ENCODE results near the gene FAM124A. TPM values are rescaled to one million over a fixed set of nuclear protein-coding genes. Genes with fewer than 3 reads are reported as not detected.
A peak's percentile ranks its signal among the peaks of the same experiment; 100 is the strongest.

The FAM124A gene
- total RNA-seq, 6 donors from 2014 or later = 2.3 to 7.1 (median 3.8) TPM

- ATAC-seq (ENCODE audit: low FRiP score in 2 of 2) (no peak), DNase-seq (no peak)
- Histone ChIP-seq H3K27me3 (no peaks in the 10 kb centered on the region), H3K36me3 (no peaks in the 10 kb centered on the region), H3K27ac (peak overlapping the region in 1 of 4 donors; percentile 77), H3K4me1 (peaks cover 3 to 17% (median 10%) of the 10 kb centered on the region in 4 donors), H3K9me3 (no peaks in the 10 kb centered on the region), H3K4me3 (no peak overlapping the region)
- WGBS, 2 donors = 97% methylated on average over 1 of the region's 1 CpG
- TF ChIP-seq POLR2AphosphoS5 (IDR thresholded peaks at IDR 0.05) (no peak), CTCF (IDR thresholded peaks at IDR 0.05) (no peak), POLR2A (IDR thresholded peaks at IDR 0.05) (no peak), EP300 (IDR thresholded peaks at IDR 0.05) (no peak)
These were observed 14.2 kb downstream of the FAM124A start for GRCh38 chr13:51236491-51236792.

- Histone ChIP-seq H3K27ac (no peak overlapping the region), H3K27me3 (no peaks in the 10 kb centered on the region), H3K9me3 (no peaks in the 10 kb centered on the region), H3K4me1 (peaks cover 4 to 20% (median 10%) of the 10 kb centered on the region in 4 donors), H3K36me3 (no peaks in the 10 kb centered on the region), H3K4me3 (no peak overlapping the region)
- TF ChIP-seq POLR2AphosphoS5 (IDR thresholded peaks at IDR 0.05) = no peak
- TF ChIP-seq EP300 (IDR thresholded peaks at IDR 0.05) = no peak
- TF ChIP-seq CTCF (IDR thresholded peaks at IDR 0.05) = no peak
- no peak for TF ChIP-seq POLR2A (IDR thresholded peaks at IDR 0.05)
- DNase-seq (no peak), ATAC-seq (ENCODE audit: low FRiP score in 2 of 2) (no peak)
- WGBS, 2 donors = 77 to 85% methylated on average over 4 of the region's 4 CpGs
These were observed 15.2 kb downstream of the FAM124A start for GRCh38 chr13:51237386-51237785.

- Histone ChIP-seq H3K4me1 (peaks cover 4 to 20% (median 10%) of the 10 kb centered on the region in 4 donors), H3K9me3 (no peaks in the 10 kb centered on the region), H3K27me3 (no peaks in the 10 kb centered on the region), H3K36me3 (no peaks in the 10 kb centered on the region), H3K27ac (no peak overlapping the region), H3K4me3 (no peak overlapping the region)
- ATAC-seq (ENCODE audit: low FRiP score in 2 of 2) = no peak
- 63 to 92% methylated on average over 1 to 2 of the region's 2 CpGs for WGBS, 2 donors
- no peak for TF ChIP-seq POLR2A (IDR thresholded peaks at IDR 0.05)
- no peak for TF ChIP-seq POLR2AphosphoS5 (IDR thresholded peaks at IDR 0.05)
- no peak for TF ChIP-seq EP300 (IDR thresholded peaks at IDR 0.05)
- no peak for TF ChIP-seq CTCF (IDR thresholded peaks at IDR 0.05)
- no peak for DNase-seq
These were observed 15.7 kb downstream of the FAM124A start for GRCh38 chr13:51237887-51238286.

- Histone ChIP-seq H3K4me1 (peaks cover 4 to 20% (median 10%) of the 10 kb centered on the region in 4 donors), H3K27ac (peak overlapping the region in 1 of 4 donors; percentile 62), H3K9me3 (no peaks in the 10 kb centered on the region), H3K27me3 (no peaks in the 10 kb centered on the region), H3K4me3 (no peak overlapping the region), H3K36me3 (peaks cover 0 to 2% (median 0%) of the 10 kb centered on the region in 4 donors)
- TF ChIP-seq EP300 (IDR thresholded peaks at IDR 0.05) = no peak
- peak in 1 of 2 donors; percentile 42 for TF ChIP-seq POLR2AphosphoS5 (IDR thresholded peaks at IDR 0.05)
- no peak for ATAC-seq (ENCODE audit: low FRiP score in 2 of 2)
- DNase-seq = no peak
- WGBS, 2 donors = 63 to 64% methylated on average over 5 of the region's 5 CpGs
These were observed 18.0 kb downstream of the FAM124A start for GRCh38 chr13:51240178-51240577.

- ATAC-seq (ENCODE audit: low FRiP score in 2 of 2) (peak in 1 of 2 donors; percentile 33), DNase-seq (no peak)
- Histone ChIP-seq H3K4me3 (no peak overlapping the region), H3K27ac (peak overlapping the region in 1 of 4 donors; percentile 62), H3K27me3 (no peaks in the 10 kb centered on the region), H3K4me1 (peaks cover 2 to 15% (median 7%) of the 10 kb centered on the region in 4 donors), H3K36me3 (peaks cover 0 to 3% (median 0%) of the 10 kb centered on the region in 4 donors), H3K9me3 (no peaks in the 10 kb centered on the region)
- 79 to 90% methylated on average over 3 of the region's 3 CpGs for WGBS, 2 donors
- TF ChIP-seq POLR2AphosphoS5 (IDR thresholded peaks at IDR 0.05) = no peak
- no peak for TF ChIP-seq EP300 (IDR thresholded peaks at IDR 0.05)
- TF ChIP-seq POLR2A (IDR thresholded peaks at IDR 0.05) = no peak
These were observed 18.8 kb downstream of the FAM124A start for GRCh38 chr13:51240958-51241357.

- Histone ChIP-seq H3K4me3 (no peak overlapping the region), H3K27me3 (no peaks in the 10 kb centered on the region), H3K27ac (no peak overlapping the region), H3K36me3 (peaks cover 0 to 3% (median 0%) of the 10 kb centered on the region in 4 donors), H3K9me3 (no peaks in the 10 kb centered on the region), H3K4me1 (peaks cover 0 to 16% (median 6%) of the 10 kb centered on the region in 4 donors)
- peak in 1 of 2 donors; percentile 69 for ATAC-seq (ENCODE audit: low FRiP score in 2 of 2)
- peak in 1 of 2 donors; percentile 48 for DNase-seq
- TF ChIP-seq CTCF (IDR thresholded peaks at IDR 0.05) = no peak
- TF ChIP-seq POLR2AphosphoS5 (IDR thresholded peaks at IDR 0.05) = peak in 1 of 2 donors; percentile 32
- WGBS, 2 donors = 52 to 76% methylated on average over 6 of the region's 6 CpGs
These were observed 19.5 kb downstream of the FAM124A start for GRCh38 chr13:51241720-51242119.

All from upper lobe of left lung (tissue), 6 donors.